ENCODE measurements around the gene CTU2. TPM values are rescaled to one million over a fixed set of nuclear protein-coding genes. Genes with fewer than 3 reads are reported as not detected.

Gene CTU2
- total and polyA plus RNA-seq, 9 of the 15 experiments (the other 6 are each of a cell fraction or from before 2014, with no cell fraction given) = 1.3 to 105 (median 23.2) TPM

- TF ChIP-seq ZBTB8A (IDR thresholded peaks at IDR 0.05; ENCODE audit: partially characterized antibody) (no peak), BRF2 (IDR thresholded peaks at IDR 0.05; ENCODE audit: borderline replicate concordance, insufficient read depth, insufficient read length) (no peak), ZNF24 (IDR thresholded peaks at IDR 0.05) (peak; percentile 35; the same call in 1 of the 2 replicates), NR2C2 (CRISPR knock-in tag; IDR thresholded peaks at IDR 0.05) (peak; percentile 74; the same call in 1 of the 2 replicates), NR2C2 (tag; IDR thresholded peaks at IDR 0.05) (peak; percentile 75; the same call in 1 of the 2 replicates), FOXJ2 (tag; IDR thresholded peaks at IDR 0.05) (no peak), CBX2 (IDR thresholded peaks at IDR 0.05; ENCODE audit: insufficient read depth, low read length, poor library complexity, severe bottlenecking) (no peak), CAMTA2 (CRISPR knock-in tag; conservative IDR thresholded peaks at IDR 0.05) (0 out of 2 replicates have a peak, but pooled peaks have one; percentile 69), PHF21A (IDR thresholded peaks at IDR 0.05; ENCODE audit: borderline replicate concordance, low read depth) (no peak), ELK1 (CRISPR knock-in tag; IDR thresholded peaks at IDR 0.05) (no peak), SMC3 (conservative IDR thresholded peaks at IDR 0.05; ENCODE audit: insufficient read depth, low read depth, low read length) (no peak), ZNF696 (CRISPR knock-in tag; conservative IDR thresholded peaks at IDR 0.05) (no peak), NELFE (IDR thresholded peaks at IDR 0.05; ENCODE audit: insufficient read depth, insufficient read length) (no peak), NR1H2 (CRISPR knock-in tag; IDR thresholded peaks at IDR 0.05) (no peak), ATF1 (CRISPR knock-in tag; IDR thresholded peaks at IDR 0.05) (peak; percentile 97), ATF1 (tag; IDR thresholded peaks at IDR 0.05) (peak; percentile 100), CCNT2 (IDR thresholded peaks at IDR 0.05; ENCODE audit: borderline replicate concordance, extremely low read depth, insufficient read length, low read depth, low read length) (peak; percentile 92), FOXK1 (CRISPR knock-in tag; IDR thresholded peaks at IDR 0.05; ENCODE audit: borderline replicate concordance) (no peak)
- TF ChIP-seq, protein P1, sequence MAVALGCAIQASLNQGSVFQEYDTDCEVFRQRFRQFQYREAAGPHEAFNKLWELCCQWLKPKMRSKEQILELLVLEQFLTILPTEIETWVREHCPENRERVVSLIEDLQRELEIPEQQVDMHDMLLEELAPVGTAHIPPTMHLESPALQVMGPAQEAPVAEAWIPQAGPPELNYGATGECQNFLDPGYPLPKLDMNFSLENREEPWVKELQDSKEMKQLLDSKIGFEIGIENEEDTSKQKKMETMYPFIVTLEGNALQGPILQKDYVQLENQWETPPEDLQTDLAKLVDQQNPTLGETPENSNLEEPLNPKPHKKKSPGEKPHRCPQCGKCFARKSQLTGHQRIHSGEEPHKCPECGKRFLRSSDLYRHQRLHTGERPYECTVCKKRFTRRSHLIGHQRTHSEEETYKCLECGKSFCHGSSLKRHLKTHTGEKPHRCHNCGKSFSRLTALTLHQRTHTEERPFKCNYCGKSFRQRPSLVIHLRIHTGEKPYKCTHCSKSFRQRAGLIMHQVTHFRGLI (CRISPR knock-in tag; IDR thresholded peaks at IDR 0.05) = no peak
- TF ChIP-seq, protein P2, sequence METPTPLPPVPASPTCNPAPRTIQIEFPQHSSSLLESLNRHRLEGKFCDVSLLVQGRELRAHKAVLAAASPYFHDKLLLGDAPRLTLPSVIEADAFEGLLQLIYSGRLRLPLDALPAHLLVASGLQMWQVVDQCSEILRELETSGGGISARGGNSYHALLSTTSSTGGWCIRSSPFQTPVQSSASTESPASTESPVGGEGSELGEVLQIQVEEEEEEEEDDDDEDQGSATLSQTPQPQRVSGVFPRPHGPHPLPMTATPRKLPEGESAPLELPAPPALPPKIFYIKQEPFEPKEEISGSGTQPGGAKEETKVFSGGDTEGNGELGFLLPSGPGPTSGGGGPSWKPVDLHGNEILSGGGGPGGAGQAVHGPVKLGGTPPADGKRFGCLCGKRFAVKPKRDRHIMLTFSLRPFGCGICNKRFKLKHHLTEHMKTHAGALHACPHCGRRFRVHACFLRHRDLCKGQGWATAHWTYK (CRISPR knock-in tag; IDR thresholded peaks at IDR 0.05) = peak; percentile 82
- TF ChIP-seq, protein P3, sequence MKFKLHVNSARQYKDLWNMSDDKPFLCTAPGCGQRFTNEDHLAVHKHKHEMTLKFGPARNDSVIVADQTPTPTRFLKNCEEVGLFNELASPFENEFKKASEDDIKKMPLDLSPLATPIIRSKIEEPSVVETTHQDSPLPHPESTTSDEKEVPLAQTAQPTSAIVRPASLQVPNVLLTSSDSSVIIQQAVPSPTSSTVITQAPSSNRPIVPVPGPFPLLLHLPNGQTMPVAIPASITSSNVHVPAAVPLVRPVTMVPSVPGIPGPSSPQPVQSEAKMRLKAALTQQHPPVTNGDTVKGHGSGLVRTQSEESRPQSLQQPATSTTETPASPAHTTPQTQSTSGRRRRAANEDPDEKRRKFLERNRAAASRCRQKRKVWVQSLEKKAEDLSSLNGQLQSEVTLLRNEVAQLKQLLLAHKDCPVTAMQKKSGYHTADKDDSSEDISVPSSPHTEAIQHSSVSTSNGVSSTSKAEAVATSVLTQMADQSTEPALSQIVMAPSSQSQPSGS (CRISPR knock-in tag; IDR thresholded peaks at IDR 0.05) = peak; percentile 89
These were observed at the start of gene CTU2, which contains the start of gene RNF166 (continued) for GRCh38 chr16:88706229-88706964.
